PFSK-1 (cell line): ENCODE results near the gene AP1S1.

ENCODE experiments used
- POLR2AphosphoS5 ChIP-seq: IDR thresholded peaks from 2 replicates; pipeline ENCODE4 v1.6.1; 2012; ENCODE audit warnings: low read depth, mild to moderate bottlenecking, control low read depth, low read length, moderate library complexity
- SIN3A ChIP-seq: IDR thresholded peaks from 2 replicates; pipeline ENCODE4 v1.6.1; 2012; ENCODE audit warnings: mild to moderate bottlenecking, low read length, moderate library complexity, borderline replicate concordance; ENCODE audit not compliant: insufficient read depth
- TF ChIP-seq, protein P1 (sequence below), 2 experiments: IDR thresholded peaks; 2 replicates each; pipeline versions ENCODE4 v1.6.1 to v1.8.0; 2011 to 2012; ENCODE audit warnings: low read depth in 2 of 2, low read length in 2 of 2, control low read depth in 1 of 2, inconsistent platforms in 1 of 2, mild to moderate bottlenecking in 1 of 2, moderate library complexity in 1 of 2; ENCODE audit not compliant: insufficient read depth in 1 of 2

DNA sequence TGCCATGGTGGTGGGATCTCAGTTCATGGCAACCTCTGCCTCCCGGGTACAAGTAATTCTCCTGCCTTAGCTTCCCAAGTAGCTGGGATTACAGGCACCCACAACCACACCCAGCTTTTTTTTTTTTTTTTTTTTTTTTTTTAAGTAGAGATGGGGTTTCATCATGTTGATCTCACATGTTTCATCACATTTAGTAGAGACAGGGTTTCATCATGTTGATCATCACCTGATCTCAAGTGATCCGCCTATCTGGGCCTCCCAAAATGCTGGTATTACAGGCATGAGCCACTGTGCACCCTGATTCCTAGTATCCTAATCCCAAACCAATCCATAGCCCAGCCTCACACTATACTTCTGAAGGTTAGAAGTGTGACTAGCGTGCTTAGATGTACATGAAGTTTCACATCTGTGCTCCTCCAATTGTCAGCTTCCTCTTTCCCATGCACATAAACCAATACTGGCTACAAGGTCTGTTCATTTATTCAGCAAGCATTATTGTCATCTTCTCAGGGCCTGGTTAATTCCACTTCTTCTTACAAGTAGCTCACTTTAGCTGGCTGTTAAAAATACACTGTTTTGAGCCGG, 32.7 kb downstream of the AP1S1 start:
- TF ChIP-seq SIN3A (no peak), POLR2AphosphoS5 (no peak)
- TF ChIP-seq, protein P1, sequence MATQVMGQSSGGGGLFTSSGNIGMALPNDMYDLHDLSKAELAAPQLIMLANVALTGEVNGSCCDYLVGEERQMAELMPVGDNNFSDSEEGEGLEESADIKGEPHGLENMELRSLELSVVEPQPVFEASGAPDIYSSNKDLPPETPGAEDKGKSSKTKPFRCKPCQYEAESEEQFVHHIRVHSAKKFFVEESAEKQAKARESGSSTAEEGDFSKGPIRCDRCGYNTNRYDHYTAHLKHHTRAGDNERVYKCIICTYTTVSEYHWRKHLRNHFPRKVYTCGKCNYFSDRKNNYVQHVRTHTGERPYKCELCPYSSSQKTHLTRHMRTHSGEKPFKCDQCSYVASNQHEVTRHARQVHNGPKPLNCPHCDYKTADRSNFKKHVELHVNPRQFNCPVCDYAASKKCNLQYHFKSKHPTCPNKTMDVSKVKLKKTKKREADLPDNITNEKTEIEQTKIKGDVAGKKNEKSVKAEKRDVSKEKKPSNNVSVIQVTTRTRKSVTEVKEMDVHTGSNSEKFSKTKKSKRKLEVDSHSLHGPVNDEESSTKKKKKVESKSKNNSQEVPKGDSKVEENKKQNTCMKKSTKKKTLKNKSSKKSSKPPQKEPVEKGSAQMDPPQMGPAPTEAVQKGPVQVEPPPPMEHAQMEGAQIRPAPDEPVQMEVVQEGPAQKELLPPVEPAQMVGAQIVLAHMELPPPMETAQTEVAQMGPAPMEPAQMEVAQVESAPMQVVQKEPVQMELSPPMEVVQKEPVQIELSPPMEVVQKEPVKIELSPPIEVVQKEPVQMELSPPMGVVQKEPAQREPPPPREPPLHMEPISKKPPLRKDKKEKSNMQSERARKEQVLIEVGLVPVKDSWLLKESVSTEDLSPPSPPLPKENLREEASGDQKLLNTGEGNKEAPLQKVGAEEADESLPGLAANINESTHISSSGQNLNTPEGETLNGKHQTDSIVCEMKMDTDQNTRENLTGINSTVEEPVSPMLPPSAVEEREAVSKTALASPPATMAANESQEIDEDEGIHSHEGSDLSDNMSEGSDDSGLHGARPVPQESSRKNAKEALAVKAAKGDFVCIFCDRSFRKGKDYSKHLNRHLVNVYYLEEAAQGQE (IDR thresholded peaks at IDR 0.05; ENCODE audit: insufficient read depth in 1 of 2, low read depth in 2 of 2, low read length in 2 of 2), result no peak
